ENCODE data around the gene HSD11B1. TPM values are rescaled to one million over a fixed set of nuclear protein-coding genes. Genes with fewer than 3 reads are reported as not detected.

Gene HSD11B1
- total RNA-seq, 1 experiment from 2014 or later: 0.27 TPM

- H3K9me3 ChIP-seq (ENCODE audit: control insufficient read depth in 1 of 2, insufficient read depth in 1 of 2, low read depth in 1 of 2, low read length in 2 of 2): no peaks in the 10 kb centered on the region
- RAD21 ChIA-PET (ENCODE audit: low non-redundant PET in 1 of 2, low total read pairs in 2 of 2, uncharacterized antibody in 2 of 2, unreplicated experiment in 2 of 2): no interaction called here
- H3K4me1 ChIP-seq (ENCODE audit: control insufficient read depth in 1 of 2, insufficient read depth in 2 of 2, low read length in 2 of 2): no peaks in the 10 kb centered on the region
- no peaks in the 10 kb centered on the region for H3K36me3 ChIP-seq (ENCODE audit: control insufficient read depth in 1 of 2, insufficient read depth in 2 of 2, low read length in 2 of 2)
- H2AFZ ChIP-seq (ENCODE audit: low read depth, low read length, poor library complexity, severe bottlenecking): no peak overlapping the region
- no TSS peak for BruUV-seq (replicated peaks)
- H4K20me1 ChIP-seq (ENCODE audit: insufficient read depth): no peaks in the 10 kb centered on the region
- H3K79me2 ChIP-seq (ENCODE audit: insufficient read depth, low read length): no peaks in the 10 kb centered on the region
- no peak overlapping the region for H3K4me2 ChIP-seq (ENCODE audit: low read length)
- H3K4me3 ChIP-seq (replicated peaks in 1 of 2; ENCODE audit: low read depth in 1 of 2, low read length in 2 of 2): no peak overlapping the region
- DNase-seq (ENCODE audit: low read depth, low spot score): no peak
- H3K27ac ChIP-seq (ENCODE audit: low read depth, low read length): no peak overlapping the region
- H3K9me2 ChIP-seq (ENCODE audit: insufficient read depth): no peaks in the 10 kb centered on the region
- ATAC-seq: no peak
- no peak for TF ChIP-seq CBX3 (IDR thresholded peaks at IDR 0.05; ENCODE audit: low read depth)
- TF ChIP-seq MAX (IDR thresholded peaks at IDR 0.05): no peak
- no peak for TF ChIP-seq YY1 (IDR thresholded peaks at IDR 0.05; ENCODE audit: extremely low read depth, insufficient replicate concordance, low read depth, low read length)
- TF ChIP-seq CTCF (IDR thresholded peaks at IDR 0.05 in 2 of 3, conservative IDR thresholded peaks at IDR 0.05 in 1 of 3; ENCODE audit: borderline replicate concordance in 1 of 3, insufficient read depth in 1 of 3, low read depth in 2 of 3, low read length in 2 of 3): no peak
- TF ChIP-seq FOSL1 (IDR thresholded peaks at IDR 0.05; ENCODE audit: low read depth): no peak
- TF ChIP-seq REST (IDR thresholded peaks at IDR 0.05; ENCODE audit: low read depth): no peak
- TF ChIP-seq EGR1 (IDR thresholded peaks at IDR 0.05; ENCODE audit: low read depth): no peak
- H3K9ac ChIP-seq (ENCODE audit: low read length): no peak overlapping the region
- no peaks in the 10 kb centered on the region for H3K27me3 ChIP-seq (ENCODE audit: insufficient read depth, low read length)
- CTCF ChIA-PET: no interaction called here
- intact Hi-C loops (cut with micrococcal nuclease): loop anchor here (10.0 kb wide), 1 partner anchor 346 kb away; no protein-coding TSS in a partner anchor
- POLR2A ChIA-PET: no interaction called here
Measured at GRCh38 chr1:209720326-209720725, 15.7 kb downstream of the HSD11B1 start.
